Measurements from ENCODE around the gene PXDN.

Gene PXDN

GRCh38 chr2:1671916-1672315 is 72.4 kb downstream of the PXDN start:
- DNase-seq (ENCODE audit: low read depth): no peak
- H3K4me3 ChIP-seq (ENCODE audit: low read length): no peak overlapping the region
- no peak for TF ChIP-seq CTCF (conservative IDR thresholded peaks at IDR 0.05; ENCODE audit: low read length)

- TF ChIP-seq CTCF (conservative IDR thresholded peaks at IDR 0.05; ENCODE audit: low read length): no peak
- no peak for DNase-seq (ENCODE audit: low read depth)
- H3K4me3 ChIP-seq (ENCODE audit: low read length): no peak overlapping the region
Measured at GRCh38 chr2:1670636-1671035, 73.7 kb downstream of the PXDN start.

- TF ChIP-seq CTCF (conservative IDR thresholded peaks at IDR 0.05; ENCODE audit: low read length): no peak
- DNase-seq (ENCODE audit: low read depth): no peak
- no peak overlapping the region for H3K4me3 ChIP-seq (ENCODE audit: low read length)
Measured at GRCh38 chr2:1665761-1666505, 78.4 kb downstream of the PXDN start.

GRCh38 chr2:1664698-1665097 is 79.6 kb downstream of the PXDN start:
- no peak overlapping the region for H3K4me3 ChIP-seq (ENCODE audit: low read length)
- no peak for TF ChIP-seq CTCF (conservative IDR thresholded peaks at IDR 0.05; ENCODE audit: low read length)
- DNase-seq (ENCODE audit: low read depth): no peak

- TF ChIP-seq CTCF (conservative IDR thresholded peaks at IDR 0.05; ENCODE audit: low read length): no peak
Measured at GRCh38 chr2:1664076-1664605, 80.2 kb downstream of the PXDN start.

GRCh38 chr2:1663621-1664020 is 80.7 kb downstream of the PXDN start:
- H3K4me3 ChIP-seq (ENCODE audit: low read length): no peak overlapping the region
- DNase-seq (ENCODE audit: low read depth): no peak

More at GRCh38 chr2:1664076-1664605, 80.2 kb downstream of the PXDN start:
- no peak for DNase-seq (ENCODE audit: low read depth)
- no peak overlapping the region for H3K4me3 ChIP-seq (ENCODE audit: low read length)

More at GRCh38 chr2:1663621-1664020, 80.7 kb downstream of the PXDN start:
- TF ChIP-seq CTCF (conservative IDR thresholded peaks at IDR 0.05; ENCODE audit: low read length): no peak
